BLaER1 treated with 17β-estradiol and CSF1 and Interleukin-3, amounts not matched to agents 10 nM and 100 nM (cell line): ENCODE data around the gene SUCLA2.

Experiments
- H3K27ac ChIP-seq, 11 experiments: shearing (Covaris generic); formaldehyde crosslinking; 2 replicates each; pipeline ENCODE4 v1.8.1; 2022
- H3K27me3 ChIP-seq, 11 experiments: shearing (Covaris generic); formaldehyde crosslinking; 2 replicates each; pipeline ENCODE4 v1.8.1; 2022
- H3K36me3 ChIP-seq, 11 experiments: shearing (Covaris generic); formaldehyde crosslinking; 2 replicates each; pipeline ENCODE4 v1.8.1; 2022
- H3K4me1 ChIP-seq, 10 experiments: shearing (Covaris generic); formaldehyde crosslinking; 2 replicates each; pipeline ENCODE4 v1.8.1; 2022
- H3K4me2 ChIP-seq, 11 experiments: shearing (Covaris generic); formaldehyde crosslinking; 2 replicates each; pipeline ENCODE4 v1.8.1; 2022
- H3K4me3 ChIP-seq, 10 experiments: shearing (Covaris generic); formaldehyde crosslinking; 2 replicates each; pipeline ENCODE4 v1.8.1; 2022
- H3K9ac ChIP-seq, 11 experiments: shearing (Covaris generic); formaldehyde crosslinking; 2 replicates each; pipeline ENCODE4 v1.8.1; 2022
- H3K9me3 ChIP-seq, 11 experiments: shearing (Covaris generic); formaldehyde crosslinking; replicated peaks in 1 of 11; 2 replicates each; pipeline ENCODE4 v1.8.1; 2022
- H4K20me1 ChIP-seq, 11 experiments: shearing (Covaris generic); formaldehyde crosslinking; 2 replicates each; pipeline ENCODE4 v1.8.1; 2022
- Cebpa-rat ChIP-seq, 11 experiments: shearing (Covaris generic); IDR thresholded peaks; 2 replicates each; pipeline ENCODE4 v1.8.1; 2022

Gene SUCLA2

DNA sequence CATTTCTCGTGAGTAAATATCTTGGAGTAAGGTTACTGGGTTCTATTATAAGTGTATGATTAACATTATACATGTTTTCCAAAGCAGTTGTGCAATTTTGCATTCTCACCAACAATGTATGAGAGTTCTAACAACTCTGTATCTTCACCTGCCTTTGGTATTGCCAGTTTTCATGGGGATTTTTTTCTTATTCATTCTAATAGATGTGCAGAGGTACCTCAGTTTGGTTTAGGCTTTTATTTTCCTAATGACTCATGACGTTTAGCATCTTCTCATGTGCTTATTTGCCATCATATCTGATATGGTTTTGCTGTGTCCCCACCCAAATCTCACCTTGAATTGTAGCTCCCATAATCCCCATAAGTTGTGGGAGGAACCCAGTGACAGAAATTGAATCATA, 28.8 kb upstream of the SUCLA2 start:
- Histone ChIP-seq H3K9ac (no peak overlapping the region), H3K4me1 (no peaks in the 10 kb centered on the region), H3K27me3 (no peaks in the 10 kb centered on the region), H3K36me3 (peaks cover 28 to 59% (median 44%) of the 10 kb centered on the region in 11 experiments), H3K9me3 (peaks cover 45 to 53% (median 50%) of the 10 kb centered on the region in 11 experiments), H4K20me1 (no peaks in the 10 kb centered on the region), H3K27ac (no peak overlapping the region), H3K4me2 (no peak overlapping the region), H3K4me3 (no peak overlapping the region)
- no peak for TF ChIP-seq Cebpa-rat (IDR thresholded peaks at IDR 0.05)

GRCh38 chr13:48028066-48028465, 27.0 kb upstream of the SUCLA2 start:
- Histone ChIP-seq H3K27ac (no peak overlapping the region), H3K4me3 (no peak overlapping the region), H3K4me1 (no peaks in the 10 kb centered on the region), H3K9me3 (peaks cover 28 to 38% (median 33%) of the 10 kb centered on the region in 11 experiments), H4K20me1 (no peaks in the 10 kb centered on the region), H3K27me3 (no peaks in the 10 kb centered on the region), H3K9ac (no peak overlapping the region), H3K4me2 (no peak overlapping the region), H3K36me3 (peaks cover 24 to 41% (median 34%) of the 10 kb centered on the region in 11 experiments)
- TF ChIP-seq Cebpa-rat (IDR thresholded peaks at IDR 0.05): no peak

DNA sequence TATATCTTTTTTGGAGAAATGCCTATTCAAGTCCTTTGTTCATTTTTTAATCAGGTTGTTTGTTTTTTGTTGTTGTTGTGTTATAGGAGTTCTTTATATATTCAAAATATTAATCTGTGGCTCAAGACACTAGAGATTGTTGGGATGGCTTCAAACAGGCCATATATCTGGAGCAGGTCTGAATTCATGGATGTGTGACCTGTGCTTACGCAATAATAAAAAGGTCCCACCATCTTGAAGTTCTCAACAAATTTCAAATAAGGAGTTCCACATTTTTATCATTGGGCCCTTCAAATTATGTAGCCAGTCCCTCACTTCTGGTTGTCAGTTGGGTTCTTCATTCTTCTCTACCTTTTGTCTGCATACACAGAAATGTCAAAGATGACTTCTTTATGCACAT, 18.7 kb upstream of the SUCLA2 start:
- 0 out of 22 replicates have a peak, but pooled peaks of 1 of the 11 experiments have one; percentile 27 for TF ChIP-seq Cebpa-rat (IDR thresholded peaks at IDR 0.05)
- H3K9ac ChIP-seq: no peak overlapping the region
- H3K9me3 ChIP-seq: peaks cover 0 to 10% (median 3%) of the 10 kb centered on the region in 11 experiments; a peak in 4 of 22 replicates
- H4K20me1 ChIP-seq: no peaks in the 10 kb centered on the region
- no peak overlapping the region for H3K4me2 ChIP-seq
- H3K27me3 ChIP-seq: no peaks in the 10 kb centered on the region
- H3K4me3 ChIP-seq: no peak overlapping the region
- no peak overlapping the region for H3K27ac ChIP-seq
- peaks cover 0 to 6% (median 0%) of the 10 kb centered on the region in 11 experiments; a peak in 1 of 22 replicates for H3K36me3 ChIP-seq
- no peaks in the 10 kb centered on the region for H3K4me1 ChIP-seq

DNA sequence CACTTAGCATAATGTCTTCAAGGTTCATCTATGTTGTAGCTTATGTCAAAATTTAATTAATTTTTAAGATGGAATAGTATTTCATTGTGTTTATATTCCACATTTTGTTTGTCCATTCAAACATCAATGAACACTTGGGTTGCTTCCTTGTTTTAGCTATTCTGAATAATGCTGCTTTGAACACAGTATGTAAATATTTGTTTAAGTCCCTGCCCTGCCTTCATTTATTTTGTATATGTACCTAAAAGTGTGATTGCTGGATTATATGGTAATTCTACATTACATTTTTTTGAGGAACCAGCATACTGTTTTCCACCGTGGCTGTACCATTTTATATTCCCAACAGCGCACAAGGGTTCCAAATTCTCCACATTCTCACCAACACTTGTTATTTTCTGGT, 17.6 kb upstream of the SUCLA2 start:
- H3K9me3 ChIP-seq: peaks cover 0 to 10% (median 3%) of the 10 kb centered on the region in 11 experiments; a peak in 4 of 22 replicates
- no peak overlapping the region for H3K27ac ChIP-seq
- H3K4me1 ChIP-seq: no peaks in the 10 kb centered on the region
- no peaks in the 10 kb centered on the region for H4K20me1 ChIP-seq
- peaks cover 0 to 10% (median 0%) of the 10 kb centered on the region in 11 experiments; a peak in 4 of 22 replicates for H3K36me3 ChIP-seq
- no peaks in the 10 kb centered on the region for H3K27me3 ChIP-seq
- H3K4me3 ChIP-seq: no peak overlapping the region
- TF ChIP-seq Cebpa-rat (IDR thresholded peaks at IDR 0.05): no peak
- H3K4me2 ChIP-seq: no peak overlapping the region
- H3K9ac ChIP-seq: no peak overlapping the region

- Histone ChIP-seq H3K27ac (no peak overlapping the region), H4K20me1 (no peaks in the 10 kb centered on the region), H3K9ac (no peak overlapping the region), H3K36me3 (peaks cover 0 to 20% (median 6%) of the 10 kb centered on the region in 11 experiments; a peak in 8 of 22 replicates), H3K27me3 (no peaks in the 10 kb centered on the region), H3K4me2 (no peak overlapping the region), H3K4me1 (peaks cover 0 to 6% (median 2%) of the 10 kb centered on the region in 10 experiments; a peak in 9 of 20 replicates), H3K9me3 (peaks cover 0 to 7% (median 0%) of the 10 kb centered on the region in 11 experiments; a peak in 3 of 22 replicates), H3K4me3 (no peak overlapping the region)
- no peak for TF ChIP-seq Cebpa-rat (IDR thresholded peaks at IDR 0.05)
These were observed 13.3 kb upstream of the SUCLA2 start for GRCh38 chr13:48014359-48014758.

GRCh38 chr13:48012668-48013067, 11.6 kb upstream of the SUCLA2 start:
- Histone ChIP-seq H3K27me3 (no peaks in the 10 kb centered on the region), H4K20me1 (no peaks in the 10 kb centered on the region), H3K4me3 (no peak overlapping the region), H3K4me2 (no peak overlapping the region), H3K4me1 (peaks cover 0 to 16% (median 4%) of the 10 kb centered on the region in 10 experiments; a peak in 9 of 20 replicates), H3K36me3 (peaks cover 0 to 20% (median 6%) of the 10 kb centered on the region in 11 experiments; a peak in 8 of 22 replicates), H3K9me3 (peaks cover 0 to 6% (median 0%) of the 10 kb centered on the region in 11 experiments; a peak in 1 of 22 replicates), H3K9ac (no peak overlapping the region), H3K27ac (no peak overlapping the region)
- no peak for TF ChIP-seq Cebpa-rat (IDR thresholded peaks at IDR 0.05)

DNA sequence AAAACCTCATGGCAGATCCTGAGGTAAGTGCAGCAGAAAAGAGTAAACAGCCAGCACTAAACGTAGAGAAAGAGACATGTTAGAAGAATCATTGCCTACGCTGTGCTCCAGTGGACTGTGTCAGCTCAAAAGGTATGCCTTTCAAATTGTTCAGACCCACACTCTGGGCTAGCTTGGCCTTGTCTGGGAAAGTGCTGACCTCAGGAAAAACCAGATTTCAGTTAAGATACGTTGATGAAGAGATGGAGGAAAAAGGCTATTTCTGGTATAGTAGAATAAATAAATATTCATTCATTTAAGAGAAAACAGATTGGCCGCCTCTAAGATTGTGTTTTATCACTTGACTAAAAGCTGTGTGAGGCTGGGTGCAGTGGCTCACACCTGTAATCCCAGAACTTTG, 9.6 kb upstream of the SUCLA2 start:
- H3K36me3 ChIP-seq: peaks cover 0 to 20% (median 6%) of the 10 kb centered on the region in 11 experiments; a peak in 8 of 22 replicates
- H3K27me3 ChIP-seq: no peaks in the 10 kb centered on the region
- no peaks in the 10 kb centered on the region for H4K20me1 ChIP-seq
- H3K4me2 ChIP-seq: no peak overlapping the region
- no peak overlapping the region for H3K4me3 ChIP-seq
- H3K9ac ChIP-seq: no peak overlapping the region
- TF ChIP-seq Cebpa-rat (IDR thresholded peaks at IDR 0.05): no peak
- H3K9me3 ChIP-seq: peaks cover 0 to 6% (median 0%) of the 10 kb centered on the region in 11 experiments; a peak in 1 of 22 replicates
- no peak overlapping the region for H3K27ac ChIP-seq
- H3K4me1 ChIP-seq: peaks cover 0 to 16% (median 4%) of the 10 kb centered on the region in 10 experiments; a peak in 9 of 20 replicates

- peak overlapping the region in 2 of 11 experiments; percentile 1 to 50; a peak in 2 of 22 replicates for H3K27ac ChIP-seq
- peak overlapping the region in 5 of 11 experiments; percentile 4 to 57 (median 51); a peak in 10 of 22 replicates for H3K4me2 ChIP-seq
- H4K20me1 ChIP-seq: no peaks in the 10 kb centered on the region
- H3K27me3 ChIP-seq: no peaks in the 10 kb centered on the region
- no peak overlapping the region for H3K4me3 ChIP-seq
- 0 out of 22 replicates have a peak, but pooled peaks of 1 of the 11 experiments have one; percentile 31 for TF ChIP-seq Cebpa-rat (IDR thresholded peaks at IDR 0.05)
- H3K9me3 ChIP-seq: peaks cover 0 to 6% (median 0%) of the 10 kb centered on the region in 11 experiments; a peak in 1 of 22 replicates
- H3K4me1 ChIP-seq: peaks cover 0 to 20% (median 4%) of the 10 kb centered on the region in 10 experiments; a peak in 9 of 20 replicates
- H3K9ac ChIP-seq: no peak overlapping the region
- H3K36me3 ChIP-seq: peaks cover 0 to 12% (median 6%) of the 10 kb centered on the region in 11 experiments; a peak in 8 of 22 replicates
These were observed 8.2 kb upstream of the SUCLA2 start for GRCh38 chr13:48009284-48009683.

GRCh38 chr13:48006396-48006795, 5.3 kb upstream of the SUCLA2 start:
- no peak overlapping the region for H3K4me3 ChIP-seq
- H3K9me3 ChIP-seq: peaks cover 0 to under 1% (median 0%) of the 10 kb centered on the region in 11 experiments; a peak in 1 of 22 replicates
- peaks cover 0 to 33% (median 8%) of the 10 kb centered on the region in 10 experiments; a peak in 15 of 20 replicates for H3K4me1 ChIP-seq
- H3K27me3 ChIP-seq: no peaks in the 10 kb centered on the region
- H3K27ac ChIP-seq: no peak overlapping the region
- H4K20me1 ChIP-seq: no peaks in the 10 kb centered on the region
- no peak for TF ChIP-seq Cebpa-rat (IDR thresholded peaks at IDR 0.05)
- no peaks in the 10 kb centered on the region; a peak in 1 of 22 replicates for H3K36me3 ChIP-seq
- no peak overlapping the region for H3K9ac ChIP-seq
- no peak overlapping the region for H3K4me2 ChIP-seq
